Smooth muscle cell (in vitro differentiated cells): ENCODE results near the gene B4GALT6. TPM values are rescaled to one million over a fixed set of nuclear protein-coding genes. Genes with fewer than 3 reads are reported as not detected.

Experiments
- DNase-seq: peaks from one replicate; lab custom pipeline; 2025; ENCODE audit not compliant: unreplicated experiment; lab: John Stamatoyannopoulos, UW
- H2AFZ ChIP-seq: fragments of 200-600 bp; sonication (generic); 2 replicates; pipeline ENCODE4 v1.6.0; 2016; ENCODE audit warnings: antibody characterized with exemption, low read depth, mild to moderate bottlenecking
- H3F3A ChIP-seq: fragments of 200-600 bp; sonication (generic); 2 replicates; pipeline ENCODE4 v1.6.0; 2017; ENCODE audit warnings: antibody characterized with exemption, low read depth
- H3K27ac ChIP-seq: fragments of 200-600 bp; sonication (generic); 2 replicates; pipeline ENCODE4 v1.5.1; 2016; ENCODE audit warnings: low read depth, mild to moderate bottlenecking
- H3K27me3 ChIP-seq: fragments of 200-600 bp; sonication (generic); 2 replicates; pipeline ENCODE4 v1.6.1; 2016; ENCODE audit warnings: low read depth, mild to moderate bottlenecking
- H3K36me3 ChIP-seq: fragments of 200-600 bp; sonication (generic); 2 replicates; pipeline ENCODE4 v1.5.1; 2016; ENCODE audit warnings: low read depth
- H3K4me1 ChIP-seq: fragments of 200-600 bp; sonication (generic); 2 replicates; pipeline ENCODE4 v1.5.1; 2016; ENCODE audit warnings: low read depth
- H3K4me2 ChIP-seq: fragments of 200-600 bp; sonication (generic); 2 replicates; pipeline ENCODE4 v1.6.0; 2016; ENCODE audit warnings: mild to moderate bottlenecking
- H3K4me3 ChIP-seq: fragments of 200-600 bp; sonication (generic); 2 replicates; pipeline ENCODE4 v1.5.1; 2016; ENCODE audit warnings: mild to moderate bottlenecking
- H3K79me2 ChIP-seq: fragments of 200-600 bp; sonication (generic); 2 replicates; pipeline ENCODE4 v1.6.0; 2016; ENCODE audit warnings: low read depth, mild to moderate bottlenecking
- H3K9ac ChIP-seq: fragments of 200-600 bp; sonication (generic); 2 replicates; pipeline ENCODE4 v1.6.0; 2016; ENCODE audit warnings: low read depth
- H3K9me3 ChIP-seq: fragments of 200-600 bp; sonication (generic); replicated peaks from 2 replicates; pipeline ENCODE4 v1.5.1; 2016; ENCODE audit warnings: low read depth
- H4K20me1 ChIP-seq: fragments of 200-600 bp; sonication (generic); 2 replicates; pipeline ENCODE4 v1.6.0; 2016; ENCODE audit warnings: low read depth
- CTCF ChIP-seq: fragments of 200-600 bp; sonication (generic); IDR thresholded peaks from 2 replicates; pipeline ENCODE4 v1.5.1; 2017; ENCODE audit warnings: borderline replicate concordance, mild to moderate bottlenecking, antibody characterized with exemption; ENCODE audit not compliant: insufficient read depth, poor library complexity, severe bottlenecking
- WGBS: methylation state at CpG from one replicate; pipeline ENCODE4 v1.1.7; 2016; ENCODE audit warnings: low lambda C conversion rate; 5-methylcytosine and 5-hydroxymethylcytosine counted together
- polyA plus RNA-seq: library from polyadenylated mRNA; unstranded; fragments of >200 nt; fragmentation: Nextera tagmentation; extraction: Ambion mirVana; gene quantifications from 2 replicates; pipeline ENCODE4 v1.2.1, GENCODE V29; 2016
- total RNA-seq: library from RNA; depleted of rRNA; stranded (reverse); fragments of >200 nt; gene quantifications from 2 replicates; pipeline ENCODE4 v1.2.3, GENCODE V29; 2014

The B4GALT6 gene
- total and polyA plus RNA-seq, 2 experiments from 2014 or later, result 4.0 to 15.1 TPM

- Histone ChIP-seq H3K27me3 (no peaks in the 10 kb centered on the region), H3K36me3 (no peaks in the 10 kb centered on the region), H3K9ac (no peak overlapping the region), H4K20me1 (no peaks in the 10 kb centered on the region), H3F3A (no peaks in the 10 kb centered on the region), H3K79me2 (no peaks in the 10 kb centered on the region), H3K9me3 (peaks cover 4% of the 10 kb centered on the region), H3K4me2 (no peak overlapping the region), H3K4me1 (no peaks in the 10 kb centered on the region), H3K27ac (no peak overlapping the region), H3K4me3 (no peak overlapping the region), H2AFZ (peak overlapping the region; percentile 31)
- TF ChIP-seq CTCF, result no peak
- 93% methylated on average over 2 of the region's 2 CpGs for WGBS
- DNase-seq, result no peak
Observed at GRCh38 chr18:31694297-31694696, 9.9 kb upstream of the B4GALT6 start.

GRCh38 chr18:31688606-31689005 lies 4.2 kb upstream of the B4GALT6 start:
- no peak overlapping the region for H2AFZ ChIP-seq
- peaks cover 26% of the 10 kb centered on the region for H3K4me1 ChIP-seq
- no peaks in the 10 kb centered on the region for H3K79me2 ChIP-seq
- DNase-seq, result no peak
- H4K20me1 ChIP-seq, result no peaks in the 10 kb centered on the region
- no peak overlapping the region for H3K9ac ChIP-seq
- no peak for TF ChIP-seq CTCF
- no peaks in the 10 kb centered on the region for H3K27me3 ChIP-seq
- no peak overlapping the region for H3K4me3 ChIP-seq
- no peak overlapping the region for H3K27ac ChIP-seq
- WGBS, result 51% methylated on average over 2 of the region's 2 CpGs
- H3K4me2 ChIP-seq, result no peak overlapping the region
- H3K36me3 ChIP-seq, result no peaks in the 10 kb centered on the region
- H3F3A ChIP-seq, result peaks cover 11% of the 10 kb centered on the region
- no peaks in the 10 kb centered on the region for H3K9me3 ChIP-seq

GRCh38 chr18:31686986-31687928 lies 2.9 kb upstream of the B4GALT6 start:
- DNase-seq, result no peak
- peaks cover 13% of the 10 kb centered on the region for H3K79me2 ChIP-seq
- H3K4me2 ChIP-seq, result no peak overlapping the region
- no peak overlapping the region for H2AFZ ChIP-seq
- WGBS, result 79% methylated on average over 6 of the region's 6 CpGs
- H3F3A ChIP-seq, result peaks cover 11% of the 10 kb centered on the region
- no peaks in the 10 kb centered on the region for H3K9me3 ChIP-seq
- H4K20me1 ChIP-seq, result no peaks in the 10 kb centered on the region
- H3K27ac ChIP-seq, result no peak overlapping the region
- peaks cover 36% of the 10 kb centered on the region for H3K4me1 ChIP-seq
- H3K36me3 ChIP-seq, result no peaks in the 10 kb centered on the region
- H3K27me3 ChIP-seq, result no peaks in the 10 kb centered on the region
- no peak overlapping the region for H3K4me3 ChIP-seq
- H3K9ac ChIP-seq, result no peak overlapping the region
- TF ChIP-seq CTCF, result peak; percentile 17
